ENCODE measurements around the gene ARID2.

The ARID2 gene

DNA sequence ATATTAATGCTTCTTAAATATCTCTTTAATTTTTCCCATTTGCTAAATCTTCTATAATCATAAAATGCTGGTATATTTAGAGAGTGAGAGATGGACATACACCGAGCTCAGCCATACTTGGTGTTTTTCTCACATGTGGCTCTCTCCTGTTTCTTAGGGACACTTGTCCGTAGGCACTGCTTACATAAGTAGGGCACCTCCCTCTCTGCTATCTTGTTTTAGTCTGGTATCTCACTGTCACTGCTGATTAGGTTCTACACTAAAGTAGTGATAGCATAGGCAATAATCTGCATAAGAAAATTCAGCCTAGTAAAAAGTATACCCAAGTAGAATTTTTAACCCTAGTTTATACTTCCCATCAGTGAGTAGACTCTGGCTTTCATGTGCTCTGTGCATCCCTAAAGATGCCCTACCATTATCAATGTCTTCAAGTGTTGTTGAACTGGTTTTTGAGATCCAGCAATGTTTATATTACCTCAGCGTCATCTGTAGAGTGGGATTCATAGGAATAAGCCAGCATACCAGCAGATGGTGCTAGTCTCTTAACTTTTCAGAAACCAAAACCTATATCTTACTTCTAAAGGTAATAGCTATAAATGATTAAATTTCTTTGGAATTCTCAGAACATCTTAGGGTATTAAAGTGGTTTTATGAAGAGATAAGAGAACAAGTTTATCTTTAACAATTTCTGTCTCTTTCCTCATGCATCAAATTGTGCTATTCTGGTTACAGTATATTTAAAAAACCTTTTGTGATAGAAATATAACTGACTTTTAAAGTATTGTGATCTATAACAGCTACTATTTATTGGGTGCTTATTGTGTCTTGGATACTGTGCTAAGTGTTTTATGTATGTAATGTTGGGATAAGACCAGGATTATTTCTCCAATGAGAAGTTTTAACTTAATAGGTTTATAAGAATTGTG is 32.9 kb downstream of the ARID2 start:
- H3K4me3 ChIP-seq (ENCODE audit: low read length in 2 of 2) = no peak overlapping the region
- no peaks in the 10 kb centered on the region for H3K4me1 ChIP-seq (ENCODE audit: control insufficient read depth, insufficient read depth, low read length)
- no peaks in the 10 kb centered on the region for H3K36me3 ChIP-seq (ENCODE audit: control insufficient read depth in 2 of 2, insufficient read depth in 2 of 2, low read length in 2 of 2)
- H3K9me3 ChIP-seq (ENCODE audit: control insufficient read depth in 2 of 2, low read length in 2 of 2) = no peaks in the 10 kb centered on the region
- H3K27ac ChIP-seq (ENCODE audit: low read length) = no peak overlapping the region
- no peak overlapping the region for H3K9ac ChIP-seq (ENCODE audit: low read length in 2 of 2)
- H3K27me3 ChIP-seq (ENCODE audit: control insufficient read depth in 1 of 2, insufficient read depth in 2 of 2, low read length in 2 of 2) = no peaks in the 10 kb centered on the region

DNA sequence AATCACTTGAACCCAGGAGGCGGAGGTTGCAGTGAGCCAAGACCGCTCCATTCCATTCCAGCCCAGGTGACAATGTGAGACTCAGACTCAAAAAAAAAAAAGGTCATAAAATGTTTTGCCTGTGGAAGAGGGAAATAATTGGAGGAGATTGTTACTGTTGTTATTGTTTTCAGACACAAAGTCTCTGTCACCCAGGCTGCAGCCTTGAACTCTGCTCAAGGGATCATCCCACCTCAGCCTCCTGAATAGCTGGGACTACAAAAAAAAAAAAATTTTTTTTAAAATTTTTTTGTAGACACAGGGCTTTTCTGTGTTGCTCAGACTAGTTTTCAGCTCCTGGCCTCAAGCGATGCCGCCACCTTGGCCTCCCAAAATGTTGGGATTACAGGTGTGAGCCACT is 33.9 kb downstream of the ARID2 start:
- Histone ChIP-seq H3K4me1 (ENCODE audit: control insufficient read depth, insufficient read depth, low read length) (no peaks in the 10 kb centered on the region), H3K9me3 (ENCODE audit: control insufficient read depth in 2 of 2, low read length in 2 of 2) (no peaks in the 10 kb centered on the region), H3K9ac (ENCODE audit: low read length in 2 of 2) (no peak overlapping the region), H3K4me3 (ENCODE audit: low read length in 2 of 2) (no peak overlapping the region), H3K36me3 (ENCODE audit: control insufficient read depth in 2 of 2, insufficient read depth in 2 of 2, low read length in 2 of 2) (no peaks in the 10 kb centered on the region), H3K27ac (ENCODE audit: low read length) (no peak overlapping the region), H3K27me3 (ENCODE audit: control insufficient read depth in 1 of 2, insufficient read depth in 2 of 2, low read length in 2 of 2) (no peaks in the 10 kb centered on the region)

- Histone ChIP-seq H3K27me3 (ENCODE audit: control insufficient read depth in 1 of 2, insufficient read depth in 2 of 2, low read length in 2 of 2) (no peaks in the 10 kb centered on the region), H3K9ac (ENCODE audit: low read length in 2 of 2) (no peak overlapping the region), H3K27ac (ENCODE audit: low read length) (no peak overlapping the region), H3K4me3 (ENCODE audit: low read length in 2 of 2) (no peak overlapping the region), H3K36me3 (ENCODE audit: control insufficient read depth in 2 of 2, insufficient read depth in 2 of 2, low read length in 2 of 2) (no peaks in the 10 kb centered on the region), H3K9me3 (ENCODE audit: control insufficient read depth in 2 of 2, low read length in 2 of 2) (no peaks in the 10 kb centered on the region), H3K4me1 (ENCODE audit: control insufficient read depth, insufficient read depth, low read length) (no peaks in the 10 kb centered on the region)
These were observed 38.7 kb downstream of the ARID2 start for GRCh38 chr12:45768194-45768593.

DNA sequence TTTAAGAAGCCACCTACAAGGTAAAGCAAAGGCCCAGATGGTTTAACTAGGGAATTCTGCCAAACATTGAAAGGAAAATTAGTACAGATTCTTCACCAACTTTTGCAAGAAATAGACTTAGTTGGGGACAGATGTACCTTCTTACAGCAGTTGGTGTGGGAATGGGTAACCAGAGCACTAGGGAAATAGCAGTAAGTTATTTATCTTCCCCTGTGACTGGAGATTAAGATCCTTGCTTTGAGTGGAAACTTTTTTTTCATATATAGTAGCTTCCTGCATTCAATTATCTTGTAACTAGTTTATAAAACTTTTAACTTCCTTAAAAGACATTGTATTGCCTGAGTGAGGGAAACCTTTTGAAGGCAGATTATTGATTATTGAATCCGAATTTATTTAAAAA is 44.2 kb downstream of the ARID2 start:
- H3K4me1 ChIP-seq (ENCODE audit: control insufficient read depth, insufficient read depth, low read length) = no peaks in the 10 kb centered on the region
- no peaks in the 10 kb centered on the region for H3K36me3 ChIP-seq (ENCODE audit: control insufficient read depth in 2 of 2, insufficient read depth in 2 of 2, low read length in 2 of 2)
- H3K9me3 ChIP-seq (ENCODE audit: control insufficient read depth in 2 of 2, low read length in 2 of 2) = no peaks in the 10 kb centered on the region
- H3K4me3 ChIP-seq (ENCODE audit: low read length in 2 of 2) = no peak overlapping the region
- no peak overlapping the region for H3K27ac ChIP-seq (ENCODE audit: low read length)
- H3K27me3 ChIP-seq (ENCODE audit: control insufficient read depth in 1 of 2, insufficient read depth in 2 of 2, low read length in 2 of 2) = no peaks in the 10 kb centered on the region
- no peak overlapping the region for H3K9ac ChIP-seq (ENCODE audit: low read length in 2 of 2)

- H3K27ac ChIP-seq (ENCODE audit: low read length) = no peak overlapping the region
- no peaks in the 10 kb centered on the region for H3K4me1 ChIP-seq (ENCODE audit: control insufficient read depth, insufficient read depth, low read length)
- H3K9me3 ChIP-seq (ENCODE audit: control insufficient read depth in 2 of 2, low read length in 2 of 2) = no peaks in the 10 kb centered on the region
- H3K9ac ChIP-seq (ENCODE audit: low read length in 2 of 2) = no peak overlapping the region
- H3K4me3 ChIP-seq (ENCODE audit: low read length in 2 of 2) = no peak overlapping the region
- no peaks in the 10 kb centered on the region for H3K27me3 ChIP-seq (ENCODE audit: control insufficient read depth in 1 of 2, insufficient read depth in 2 of 2, low read length in 2 of 2)
- H3K36me3 ChIP-seq (ENCODE audit: control insufficient read depth in 2 of 2, insufficient read depth in 2 of 2, low read length in 2 of 2) = no peaks in the 10 kb centered on the region
These were observed 45.1 kb downstream of the ARID2 start for GRCh38 chr12:45774508-45775162.

GRCh38 chr12:45775465-45775864 is 46.0 kb downstream of the ARID2 start:
- H3K36me3 ChIP-seq (ENCODE audit: control insufficient read depth in 2 of 2, insufficient read depth in 2 of 2, low read length in 2 of 2) = no peaks in the 10 kb centered on the region
- H3K9ac ChIP-seq (ENCODE audit: low read length in 2 of 2) = no peak overlapping the region
- no peak overlapping the region for H3K27ac ChIP-seq (ENCODE audit: low read length)
- no peak overlapping the region for H3K4me3 ChIP-seq (ENCODE audit: low read length in 2 of 2)
- no peaks in the 10 kb centered on the region for H3K27me3 ChIP-seq (ENCODE audit: control insufficient read depth in 1 of 2, insufficient read depth in 2 of 2, low read length in 2 of 2)
- no peaks in the 10 kb centered on the region for H3K4me1 ChIP-seq (ENCODE audit: control insufficient read depth, insufficient read depth, low read length)
- no peaks in the 10 kb centered on the region for H3K9me3 ChIP-seq (ENCODE audit: control insufficient read depth in 2 of 2, low read length in 2 of 2)

DNA sequence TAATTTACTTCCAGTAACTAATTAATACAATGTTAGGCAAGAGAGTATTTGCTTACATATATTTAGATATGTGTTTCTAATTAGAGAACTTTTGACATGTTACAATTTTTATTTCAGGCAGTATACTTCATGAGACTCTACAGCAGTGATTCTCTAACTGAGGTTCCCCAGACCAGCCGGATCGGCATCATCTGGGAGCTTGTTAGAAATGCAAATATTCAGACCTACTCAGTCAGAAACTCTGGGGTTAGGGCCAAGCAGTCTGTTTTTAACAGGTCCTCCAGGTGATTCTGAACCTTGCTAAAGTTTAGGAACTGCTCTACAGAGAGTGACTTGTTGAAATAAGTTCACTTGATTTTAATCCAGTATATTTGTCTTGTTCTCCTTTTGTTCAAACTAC is 46.5 kb downstream of the ARID2 start:
- H3K4me3 ChIP-seq (ENCODE audit: low read length in 2 of 2) = no peak overlapping the region
- no peaks in the 10 kb centered on the region for H3K27me3 ChIP-seq (ENCODE audit: control insufficient read depth in 1 of 2, insufficient read depth in 2 of 2, low read length in 2 of 2)
- no peaks in the 10 kb centered on the region for H3K4me1 ChIP-seq (ENCODE audit: control insufficient read depth, insufficient read depth, low read length)
- H3K27ac ChIP-seq (ENCODE audit: low read length) = no peak overlapping the region
- H3K36me3 ChIP-seq (ENCODE audit: control insufficient read depth in 2 of 2, insufficient read depth in 2 of 2, low read length in 2 of 2) = no peaks in the 10 kb centered on the region
- no peak overlapping the region for H3K9ac ChIP-seq (ENCODE audit: low read length in 2 of 2)
- H3K9me3 ChIP-seq (ENCODE audit: control insufficient read depth in 2 of 2, low read length in 2 of 2) = no peaks in the 10 kb centered on the region

DNA sequence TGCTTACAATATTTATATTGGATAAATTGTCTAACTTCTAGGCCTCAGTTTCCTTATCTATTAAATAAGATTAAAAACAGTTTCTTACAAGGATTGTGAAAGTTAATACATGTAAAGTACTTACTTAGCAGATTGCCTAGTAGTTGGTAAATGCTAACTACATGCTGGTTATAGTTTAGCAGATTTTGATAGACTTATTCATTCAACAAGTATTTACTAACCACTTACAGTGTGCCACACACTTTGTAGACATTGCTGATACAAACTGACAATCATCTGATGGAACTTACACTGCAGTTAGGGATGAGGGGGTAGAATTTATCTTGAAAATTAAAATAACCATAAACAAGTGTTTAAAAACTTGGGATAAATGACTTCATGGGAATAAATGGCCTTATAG is 50.4 kb downstream of the ARID2 start:
- Histone ChIP-seq H3K27ac (ENCODE audit: low read length) (no peak overlapping the region), H3K36me3 (ENCODE audit: control insufficient read depth in 2 of 2, insufficient read depth in 2 of 2, low read length in 2 of 2) (no peaks in the 10 kb centered on the region), H3K4me3 (ENCODE audit: low read length in 2 of 2) (no peak overlapping the region), H3K9me3 (ENCODE audit: control insufficient read depth in 2 of 2, low read length in 2 of 2) (no peaks in the 10 kb centered on the region), H3K4me1 (ENCODE audit: control insufficient read depth, insufficient read depth, low read length) (no peaks in the 10 kb centered on the region), H3K27me3 (ENCODE audit: control insufficient read depth in 1 of 2, insufficient read depth in 2 of 2, low read length in 2 of 2) (no peaks in the 10 kb centered on the region), H3K9ac (ENCODE audit: low read length in 2 of 2) (no peak overlapping the region)

- Histone ChIP-seq H3K4me3 (ENCODE audit: low read length in 2 of 2) (no peak overlapping the region), H3K27me3 (ENCODE audit: control insufficient read depth in 1 of 2, insufficient read depth in 2 of 2, low read length in 2 of 2) (no peaks in the 10 kb centered on the region), H3K9ac (ENCODE audit: low read length in 2 of 2) (no peak overlapping the region), H3K27ac (ENCODE audit: low read length) (no peak overlapping the region), H3K9me3 (ENCODE audit: control insufficient read depth in 2 of 2, low read length in 2 of 2) (no peaks in the 10 kb centered on the region), H3K4me1 (ENCODE audit: control insufficient read depth, insufficient read depth, low read length) (no peaks in the 10 kb centered on the region), H3K36me3 (ENCODE audit: control insufficient read depth in 2 of 2, insufficient read depth in 2 of 2, low read length in 2 of 2) (no peaks in the 10 kb centered on the region)
These were observed 51.6 kb downstream of the ARID2 start for GRCh38 chr12:45781080-45781479.

DNA sequence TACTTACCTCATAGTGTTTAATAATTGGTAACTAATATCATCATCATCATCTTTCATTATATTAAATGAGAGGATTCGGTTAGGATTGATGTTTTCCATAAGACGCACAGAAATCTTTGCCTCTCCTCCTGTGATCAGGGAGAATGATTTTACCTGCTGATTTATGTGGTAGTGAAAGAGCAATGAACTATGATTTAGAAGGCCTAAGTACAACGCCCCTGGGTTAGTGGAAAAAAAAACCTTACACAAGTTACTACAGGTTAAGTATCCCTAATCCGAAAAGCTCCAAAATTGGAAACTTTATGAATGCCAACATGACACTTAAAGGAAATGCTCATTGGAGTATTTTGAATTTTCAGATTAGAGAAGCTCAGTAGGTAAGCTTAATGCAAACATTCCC is 55.8 kb downstream of the ARID2 start:
- H3K4me3 ChIP-seq (ENCODE audit: low read length in 2 of 2) = no peak overlapping the region
- no peaks in the 10 kb centered on the region for H3K27me3 ChIP-seq (ENCODE audit: control insufficient read depth in 1 of 2, insufficient read depth in 2 of 2, low read length in 2 of 2)
- H3K27ac ChIP-seq (ENCODE audit: low read length) = no peak overlapping the region
- no peaks in the 10 kb centered on the region for H3K36me3 ChIP-seq (ENCODE audit: control insufficient read depth in 2 of 2, insufficient read depth in 2 of 2, low read length in 2 of 2)
- H3K9ac ChIP-seq (ENCODE audit: low read length in 2 of 2) = no peak overlapping the region
- H3K4me1 ChIP-seq (ENCODE audit: control insufficient read depth, insufficient read depth, low read length) = no peaks in the 10 kb centered on the region
- no peaks in the 10 kb centered on the region for H3K9me3 ChIP-seq (ENCODE audit: control insufficient read depth in 2 of 2, low read length in 2 of 2)

DNA sequence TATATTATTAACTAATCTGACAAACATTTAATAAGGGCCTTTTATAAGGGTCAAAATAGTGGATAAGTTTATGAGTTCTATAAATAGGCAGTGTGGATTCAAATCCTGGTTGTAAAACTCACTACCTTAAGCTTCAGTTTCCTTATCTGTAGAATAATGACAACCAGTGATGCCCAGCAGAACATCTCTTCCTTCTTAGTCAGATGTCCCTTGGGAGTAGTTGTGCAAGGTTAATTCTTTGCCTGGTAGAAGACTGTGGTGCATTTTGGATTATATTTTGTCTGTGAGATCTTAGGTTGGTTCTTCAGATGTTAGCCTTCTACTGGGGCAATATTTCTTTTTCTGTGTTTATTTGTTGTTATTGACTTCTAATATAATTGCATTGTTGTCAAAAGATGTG is 59.5 kb downstream of the ARID2 start:
- Histone ChIP-seq H3K27me3 (ENCODE audit: control insufficient read depth in 1 of 2, insufficient read depth in 2 of 2, low read length in 2 of 2) (no peaks in the 10 kb centered on the region), H3K9me3 (ENCODE audit: control insufficient read depth in 2 of 2, low read length in 2 of 2) (no peaks in the 10 kb centered on the region), H3K36me3 (ENCODE audit: control insufficient read depth in 2 of 2, insufficient read depth in 2 of 2, low read length in 2 of 2) (no peaks in the 10 kb centered on the region), H3K9ac (ENCODE audit: low read length in 2 of 2) (no peak overlapping the region), H3K27ac (ENCODE audit: low read length) (no peak overlapping the region), H3K4me3 (ENCODE audit: low read length in 2 of 2) (no peak overlapping the region), H3K4me1 (ENCODE audit: control insufficient read depth, insufficient read depth, low read length) (no peaks in the 10 kb centered on the region)
